Kasumi-1 (cell line): Measurements from ENCODE around the gene TMEM132A.
"Not testable (repeated sequence)": the region's sequence is repeated elsewhere in the genome, so short reads cannot be mapped to it uniquely, and the experiment has no call there.

Experiments
- DNase-seq, 2 experiments: peaks; one replicate each; lab custom pipeline; 2025; lab: John Stamatoyannopoulos, UW

Gene TMEM132A

GRCh38 chr11:60957188-60957587 lies 32.9 kb downstream of the TMEM132A start:
- no peak for DNase-seq

- no peak for DNase-seq
These were observed 35.2 kb downstream of the TMEM132A start for GRCh38 chr11:60959431-60959830.

- DNase-seq = no peak
These were observed 36.1 kb downstream of the TMEM132A start for GRCh38 chr11:60960405-60960804.

- no peak for DNase-seq
These were observed 40.5 kb downstream of the TMEM132A start for GRCh38 chr11:60964801-60965200.

GRCh38 chr11:60966890-60967289 lies 42.6 kb downstream of the TMEM132A start:
- no peak for DNase-seq

GRCh38 chr11:60968223-60968622 lies 44.0 kb downstream of the TMEM132A start:
- DNase-seq = no peak

- peak; percentile 64 to 71 for DNase-seq
These were observed 46.1 kb downstream of the TMEM132A start for GRCh38 chr11:60970369-60970774.

- DNase-seq = no peak
These were observed 46.6 kb downstream of the TMEM132A start for GRCh38 chr11:60970890-60971289.

- no peak for DNase-seq
These were observed 47.3 kb downstream of the TMEM132A start, which contains the start of gene CD6 for GRCh38 chr11:60971520-60971919. Gene CD6 (plus strand): TSS chr11:60971680. CDS start chr11:60971866, 186 bp downstream.

- no peak for DNase-seq
These were observed 48.1 kb downstream of the TMEM132A start for GRCh38 chr11:60972182-60973030.

GRCh38 chr11:60973699-60974098 lies 49.4 kb downstream of the TMEM132A start:
- no peak for DNase-seq

- DNase-seq = not testable (repeated sequence)
These were observed 50.1 kb downstream of the TMEM132A start for GRCh38 chr11:60974316-60974715.

GRCh38 chr11:60974726-60975125 lies 50.5 kb downstream of the TMEM132A start:
- DNase-seq = no peak

GRCh38 chr11:60977224-60977623 lies 53.0 kb downstream of the TMEM132A start:
- no peak for DNase-seq

GRCh38 chr11:60977836-60978235 lies 53.6 kb downstream of the TMEM132A start:
- no peak for DNase-seq

- DNase-seq = peak; percentile 44 to 69
These were observed 54.5 kb downstream of the TMEM132A start for GRCh38 chr11:60978546-60979380.

GRCh38 chr11:60981515-60981914 lies 57.3 kb downstream of the TMEM132A start:
- DNase-seq = no peak

GRCh38 chr11:60982184-60982583 lies 57.9 kb downstream of the TMEM132A start:
- DNase-seq = no peak

GRCh38 chr11:60984149-60984548 lies 59.9 kb downstream of the TMEM132A start:
- no peak for DNase-seq

- DNase-seq = no peak
These were observed 60.4 kb downstream of the TMEM132A start for GRCh38 chr11:60984636-60985035.

GRCh38 chr11:60985501-60985900 lies 61.2 kb downstream of the TMEM132A start:
- DNase-seq = no peak

GRCh38 chr11:60985991-60986915 lies 62.0 kb downstream of the TMEM132A start:
- DNase-seq = no peak
